Measurements from ENCODE around the gene CLSTN2. TPM values are rescaled to one million over a fixed set of nuclear protein-coding genes. Genes with fewer than 3 reads are reported as not detected.

The CLSTN2 gene
- total and polyA plus RNA-seq, 2 of the 13 experiments (the other 11 are each of a cell fraction or from before 2014, with no cell fraction given): not detected

- TF ChIP-seq ZMYM4 (CRISPR knock-in tag; IDR thresholded peaks at IDR 0.05): no peak
Observed at GRCh38 chr3:140147965-140148490, 213.0 kb downstream of the CLSTN2 start (continued).

GRCh38 chr3:140148824-140149390 is 213.9 kb downstream of the CLSTN2 start:
- DNase-seq (ENCODE audit: low spot score): no peak
- no peak overlapping the region for H3K4me3 ChIP-seq (replicated peaks in 1 of 3; ENCODE audit: insufficient read depth in 1 of 3, low read depth in 2 of 3, low read length in 3 of 3)
- no peaks in the 10 kb centered on the region for H3K9me3 ChIP-seq (ENCODE audit: low read length)
- H4K20me1 ChIP-seq (ENCODE audit: insufficient read depth, low read length): no peaks in the 10 kb centered on the region
- no peaks in the 10 kb centered on the region for H3K27me3 ChIP-seq (ENCODE audit: control insufficient read depth in 1 of 2, insufficient read depth in 2 of 2, low read length in 2 of 2)
- H3K4me2 ChIP-seq (ENCODE audit: low read depth, low read length): no peak overlapping the region
- FAIRE-seq: no peak
- in situ Hi-C loops (cut with HindIII; ENCODE audit: extremely low pct_ligation_motif_present, low pct_unique_long_range_greater_than_20kb) (loop anchor here (25.0 kb wide), 1 partner anchor 713 kb away; no protein-coding TSS in a partner anchor), intact Hi-C loops (cut with micrococcal nuclease; ENCODE audit: unreplicated experiment) (no loop called here)
- no peak for ATAC-seq
- H2AFZ ChIP-seq (ENCODE audit: low read length): no peak overlapping the region
- H3K27ac ChIP-seq (ENCODE audit: extremely low read length, insufficient read depth, low read length): no peak overlapping the region
- H3K79me2 ChIP-seq (ENCODE audit: insufficient read depth, low read length): no peaks in the 10 kb centered on the region
- POLR2A ChIA-PET: no interaction called here
- CTCF ChIA-PET (ENCODE audit: low intra/inter-chr PET ratio, low total read pairs): no interaction called here
- no peaks in the 10 kb centered on the region for H3K4me1 ChIP-seq (ENCODE audit: insufficient read depth, low read length)
- BruUV-seq (replicated peaks): no TSS peak
- no peaks in the 10 kb centered on the region for H3K36me3 ChIP-seq (replicated peaks in 1 of 2; ENCODE audit: control insufficient read depth in 1 of 2, insufficient read depth in 2 of 2, low read length in 2 of 2)
- 6% methylated on average over 2 of the region's 3 CpGs for WGBS (ENCODE audit: low lambda C conversion rate)
- no peak overlapping the region for H3K9ac ChIP-seq (ENCODE audit: insufficient read depth, low read depth, low read length)
- TF ChIP-seq, protein P1, sequence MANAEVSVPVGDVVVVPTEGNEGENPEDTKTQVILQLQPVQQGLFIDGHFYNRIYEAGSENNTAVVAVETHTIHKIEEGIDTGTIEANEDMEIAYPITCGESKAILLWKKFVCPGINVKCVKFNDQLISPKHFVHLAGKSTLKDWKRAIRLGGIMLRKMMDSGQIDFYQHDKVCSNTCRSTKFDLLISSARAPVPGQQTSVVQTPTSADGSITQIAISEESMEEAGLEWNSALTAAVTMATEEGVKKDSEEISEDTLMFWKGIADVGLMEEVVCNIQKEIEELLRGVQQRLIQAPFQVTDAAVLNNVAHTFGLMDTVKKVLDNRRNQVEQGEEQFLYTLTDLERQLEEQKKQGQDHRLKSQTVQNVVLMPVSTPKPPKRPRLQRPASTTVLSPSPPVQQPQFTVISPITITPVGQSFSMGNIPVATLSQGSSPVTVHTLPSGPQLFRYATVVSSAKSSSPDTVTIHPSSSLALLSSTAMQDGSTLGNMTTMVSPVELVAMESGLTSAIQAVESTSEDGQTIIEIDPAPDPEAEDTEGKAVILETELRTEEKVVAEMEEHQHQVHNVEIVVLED (CRISPR knock-in tag; IDR thresholded peaks at IDR 0.05; ENCODE audit: borderline replicate concordance): no peak
- no peak for TF ChIP-seq ZNF580 (CRISPR knock-in tag; IDR thresholded peaks at IDR 0.05; ENCODE audit: borderline replicate concordance, low read depth)
- no peak for TF ChIP-seq HMGXB3 (CRISPR knock-in tag; IDR thresholded peaks at IDR 0.05; ENCODE audit: borderline replicate concordance)
- TF ChIP-seq ZMYM2 (CRISPR knock-in tag; IDR thresholded peaks at IDR 0.05): no peak
- TF ChIP-seq ARNT2 (CRISPR knock-in tag; IDR thresholded peaks at IDR 0.05; ENCODE audit: low read depth): no peak
- TF ChIP-seq, protein P2, sequence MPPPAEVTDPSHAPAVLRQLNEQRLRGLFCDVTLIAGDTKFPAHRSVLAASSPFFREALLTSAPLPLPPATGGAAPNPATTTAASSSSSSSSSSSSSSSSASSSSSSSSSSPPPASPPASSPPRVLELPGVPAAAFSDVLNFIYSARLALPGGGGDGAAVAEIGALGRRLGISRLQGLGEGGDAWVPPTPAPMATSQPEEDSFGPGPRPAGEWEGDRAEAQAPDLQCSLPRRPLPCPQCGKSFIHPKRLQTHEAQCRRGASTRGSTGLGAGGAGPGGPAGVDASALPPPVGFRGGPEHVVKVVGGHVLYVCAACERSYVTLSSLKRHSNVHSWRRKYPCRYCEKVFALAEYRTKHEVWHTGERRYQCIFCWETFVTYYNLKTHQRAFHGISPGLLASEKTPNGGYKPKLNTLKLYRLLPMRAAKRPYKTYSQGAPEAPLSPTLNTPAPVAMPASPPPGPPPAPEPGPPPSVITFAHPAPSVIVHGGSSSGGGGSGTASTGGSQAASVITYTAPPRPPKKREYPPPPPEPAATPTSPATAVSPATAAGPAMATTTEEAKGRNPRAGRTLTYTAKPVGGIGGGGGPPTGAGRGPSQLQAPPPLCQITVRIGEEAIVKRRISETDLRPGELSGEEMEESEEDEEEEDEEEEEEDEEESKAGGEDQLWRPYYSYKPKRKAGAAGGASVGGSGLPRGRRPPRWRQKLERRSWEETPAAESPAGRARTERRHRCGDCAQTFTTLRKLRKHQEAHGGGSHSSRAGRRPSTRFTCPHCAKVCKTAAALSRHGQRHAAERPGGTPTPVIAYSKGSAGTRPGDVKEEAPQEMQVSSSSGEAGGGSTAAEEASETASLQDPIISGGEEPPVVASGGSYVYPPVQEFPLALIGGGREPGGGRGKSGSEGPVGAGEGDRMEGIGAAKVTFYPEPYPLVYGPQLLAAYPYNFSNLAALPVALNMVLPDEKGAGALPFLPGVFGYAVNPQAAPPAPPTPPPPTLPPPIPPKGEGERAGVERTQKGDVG (CRISPR knock-in tag; IDR thresholded peaks at IDR 0.05; ENCODE audit: borderline replicate concordance): no peak
- TF ChIP-seq, protein P3, sequence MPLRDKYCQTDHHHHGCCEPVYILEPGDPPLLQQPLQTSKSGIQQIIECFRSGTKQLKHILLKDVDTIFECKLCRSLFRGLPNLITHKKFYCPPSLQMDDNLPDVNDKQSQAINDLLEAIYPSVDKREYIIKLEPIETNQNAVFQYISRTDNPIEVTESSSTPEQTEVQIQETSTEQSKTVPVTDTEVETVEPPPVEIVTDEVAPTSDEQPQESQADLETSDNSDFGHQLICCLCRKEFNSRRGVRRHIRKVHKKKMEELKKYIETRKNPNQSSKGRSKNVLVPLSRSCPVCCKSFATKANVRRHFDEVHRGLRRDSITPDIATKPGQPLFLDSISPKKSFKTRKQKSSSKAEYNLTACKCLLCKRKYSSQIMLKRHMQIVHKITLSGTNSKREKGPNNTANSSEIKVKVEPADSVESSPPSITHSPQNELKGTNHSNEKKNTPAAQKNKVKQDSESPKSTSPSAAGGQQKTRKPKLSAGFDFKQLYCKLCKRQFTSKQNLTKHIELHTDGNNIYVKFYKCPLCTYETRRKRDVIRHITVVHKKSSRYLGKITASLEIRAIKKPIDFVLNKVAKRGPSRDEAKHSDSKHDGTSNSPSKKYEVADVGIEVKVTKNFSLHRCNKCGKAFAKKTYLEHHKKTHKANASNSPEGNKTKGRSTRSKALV (CRISPR knock-in tag; IDR thresholded peaks at IDR 0.05): no peak
- no peak for TF ChIP-seq ZNF354B (CRISPR knock-in tag; IDR thresholded peaks at IDR 0.05)
- no peak for TF ChIP-seq ZBTB42 (CRISPR knock-in tag; IDR thresholded peaks at IDR 0.05)
